ENCODE measurements around the gene FBN3.

The FBN3 gene

GRCh38 chr19:8147582-8147978 lies 1.8 kb downstream of the FBN3 start:
- ChIA-PET POLR2A (no interaction called here), CTCF (no interaction called here)
- H3K4me1 ChIP-seq (ENCODE audit: control insufficient read depth, insufficient read depth, low read length), result no peaks in the 10 kb centered on the region
- H3K4me3 ChIP-seq (ENCODE audit: low read depth, low read length), result no peak overlapping the region
- TF ChIP-seq TCF7L2 (IDR thresholded peaks at IDR 0.05; ENCODE audit: borderline replicate concordance, low read depth, low read length) (no peak), EGR2 (tag by site-specific recombination; IDR thresholded peaks at IDR 0.05; ENCODE audit: low read depth) (peak; percentile 21; the same call in 1 of the 2 replicates)
- H3K9me3 ChIP-seq (ENCODE audit: control insufficient read depth, insufficient read depth, low read depth, low read length), result no peaks in the 10 kb centered on the region
- no peak overlapping the region for H3K27ac ChIP-seq (ENCODE audit: extremely low read depth, low read depth, low read length)
- no peaks in the 10 kb centered on the region for H3K36me3 ChIP-seq (ENCODE audit: control insufficient read depth in 2 of 2, insufficient read depth in 1 of 2, low read length in 2 of 2)

DNA sequence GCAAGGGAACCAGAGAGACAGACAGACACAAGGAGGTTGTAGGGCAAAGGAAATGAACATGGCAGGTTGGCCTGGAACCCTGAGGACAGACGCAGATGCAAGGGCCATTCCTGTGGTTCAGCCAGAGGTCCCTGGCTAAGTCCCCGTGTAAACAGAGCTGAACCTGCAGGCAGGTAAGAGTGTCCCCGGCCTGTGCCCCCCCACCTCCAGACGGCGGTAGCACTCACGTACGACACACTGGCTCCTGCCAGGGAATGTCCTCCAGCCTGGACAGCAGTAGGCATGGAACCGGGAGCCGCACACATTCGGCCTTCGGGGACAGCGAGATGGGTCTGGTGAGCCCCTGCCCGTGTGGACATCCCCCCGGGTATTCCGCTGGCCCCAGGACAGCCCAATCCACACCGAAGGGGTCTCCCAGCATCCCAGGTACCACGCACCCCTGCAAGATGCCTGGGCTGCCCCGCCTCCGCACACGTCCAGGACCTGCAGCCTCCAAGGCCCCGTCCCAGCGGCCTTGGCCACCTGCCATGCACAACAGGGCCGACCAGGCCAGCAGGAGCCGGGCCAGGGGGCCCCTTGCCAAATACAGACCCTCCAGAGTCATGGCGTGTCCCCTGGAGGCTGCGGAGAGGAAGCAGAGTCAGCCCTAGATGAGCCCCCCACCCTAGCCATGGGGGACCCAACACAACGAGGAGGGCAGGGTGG lies 2.4 kb downstream of the FBN3 start:
- ChIA-PET CTCF (interaction anchor here (0.6 kb wide), 1 partner anchor 10 kb away, joined by 3 read pairs; no protein-coding TSS in a partner anchor), POLR2A (no interaction called here)
- TF ChIP-seq KLF9 (tag by site-specific recombination; IDR thresholded peaks at IDR 0.05; ENCODE audit: low read depth) (no peak), ZIC2 (tag by site-specific recombination; IDR thresholded peaks at IDR 0.05) (peak; percentile 34; the same call in 1 of the 2 replicates)
- no peak overlapping the region for H3K4me3 ChIP-seq (ENCODE audit: low read depth, low read length)
- no peaks in the 10 kb centered on the region for H3K4me1 ChIP-seq (ENCODE audit: control insufficient read depth, insufficient read depth, low read length)
- no peaks in the 10 kb centered on the region for H3K9me3 ChIP-seq (ENCODE audit: control insufficient read depth, insufficient read depth, low read depth, low read length)
- H3K36me3 ChIP-seq (ENCODE audit: control insufficient read depth in 2 of 2, insufficient read depth in 1 of 2, low read length in 2 of 2), result no peaks in the 10 kb centered on the region
- no peak overlapping the region for H3K27ac ChIP-seq (ENCODE audit: extremely low read depth, low read depth, low read length)

GRCh38 chr19:8144273-8144995 lies 5.0 kb downstream of the FBN3 start:
- ChIA-PET CTCF (interaction anchor here (0.6 kb wide), 1 partner anchor 116 kb away, joined by 3 read pairs; no protein-coding TSS in a partner anchor), POLR2A (interaction anchor here (0.6 kb wide), 1 partner anchor 10 kb away, joined by 4 read pairs; no protein-coding TSS in a partner anchor)
- Histone ChIP-seq H3K27ac (ENCODE audit: extremely low read depth, low read depth, low read length) (no peak overlapping the region), H3K4me1 (ENCODE audit: control insufficient read depth, insufficient read depth, low read length) (no peaks in the 10 kb centered on the region), H3K36me3 (ENCODE audit: control insufficient read depth in 2 of 2, insufficient read depth in 1 of 2, low read length in 2 of 2) (no peaks in the 10 kb centered on the region), H3K9me3 (ENCODE audit: control insufficient read depth, insufficient read depth, low read depth, low read length) (no peaks in the 10 kb centered on the region), H3K4me3 (ENCODE audit: low read depth, low read length) (no peak overlapping the region)
- no peak for TF ChIP-seq KLF8 (tag by site-specific recombination; IDR thresholded peaks at IDR 0.05)
- TF ChIP-seq AEBP2 (tag by site-specific recombination; IDR thresholded peaks at IDR 0.05; ENCODE audit: borderline replicate concordance), result no peak
- no peak for TF ChIP-seq ZFP69B (tag by site-specific recombination; IDR thresholded peaks at IDR 0.05)
- TF ChIP-seq, protein P1, sequence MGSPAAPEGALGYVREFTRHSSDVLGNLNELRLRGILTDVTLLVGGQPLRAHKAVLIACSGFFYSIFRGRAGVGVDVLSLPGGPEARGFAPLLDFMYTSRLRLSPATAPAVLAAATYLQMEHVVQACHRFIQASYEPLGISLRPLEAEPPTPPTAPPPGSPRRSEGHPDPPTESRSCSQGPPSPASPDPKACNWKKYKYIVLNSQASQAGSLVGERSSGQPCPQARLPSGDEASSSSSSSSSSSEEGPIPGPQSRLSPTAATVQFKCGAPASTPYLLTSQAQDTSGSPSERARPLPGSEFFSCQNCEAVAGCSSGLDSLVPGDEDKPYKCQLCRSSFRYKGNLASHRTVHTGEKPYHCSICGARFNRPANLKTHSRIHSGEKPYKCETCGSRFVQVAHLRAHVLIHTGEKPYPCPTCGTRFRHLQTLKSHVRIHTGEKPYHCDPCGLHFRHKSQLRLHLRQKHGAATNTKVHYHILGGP (tag by site-specific recombination; IDR thresholded peaks at IDR 0.05), result no peak
- no peak for TF ChIP-seq SCRT1 (tag by site-specific recombination; IDR thresholded peaks at IDR 0.05; ENCODE audit: borderline replicate concordance)
- TF ChIP-seq ZNF837 (tag by site-specific recombination; IDR thresholded peaks at IDR 0.05), result no peak
- TF ChIP-seq ZNF112 (tag by site-specific recombination; IDR thresholded peaks at IDR 0.05), result no peak
- TF ChIP-seq, protein P2, sequence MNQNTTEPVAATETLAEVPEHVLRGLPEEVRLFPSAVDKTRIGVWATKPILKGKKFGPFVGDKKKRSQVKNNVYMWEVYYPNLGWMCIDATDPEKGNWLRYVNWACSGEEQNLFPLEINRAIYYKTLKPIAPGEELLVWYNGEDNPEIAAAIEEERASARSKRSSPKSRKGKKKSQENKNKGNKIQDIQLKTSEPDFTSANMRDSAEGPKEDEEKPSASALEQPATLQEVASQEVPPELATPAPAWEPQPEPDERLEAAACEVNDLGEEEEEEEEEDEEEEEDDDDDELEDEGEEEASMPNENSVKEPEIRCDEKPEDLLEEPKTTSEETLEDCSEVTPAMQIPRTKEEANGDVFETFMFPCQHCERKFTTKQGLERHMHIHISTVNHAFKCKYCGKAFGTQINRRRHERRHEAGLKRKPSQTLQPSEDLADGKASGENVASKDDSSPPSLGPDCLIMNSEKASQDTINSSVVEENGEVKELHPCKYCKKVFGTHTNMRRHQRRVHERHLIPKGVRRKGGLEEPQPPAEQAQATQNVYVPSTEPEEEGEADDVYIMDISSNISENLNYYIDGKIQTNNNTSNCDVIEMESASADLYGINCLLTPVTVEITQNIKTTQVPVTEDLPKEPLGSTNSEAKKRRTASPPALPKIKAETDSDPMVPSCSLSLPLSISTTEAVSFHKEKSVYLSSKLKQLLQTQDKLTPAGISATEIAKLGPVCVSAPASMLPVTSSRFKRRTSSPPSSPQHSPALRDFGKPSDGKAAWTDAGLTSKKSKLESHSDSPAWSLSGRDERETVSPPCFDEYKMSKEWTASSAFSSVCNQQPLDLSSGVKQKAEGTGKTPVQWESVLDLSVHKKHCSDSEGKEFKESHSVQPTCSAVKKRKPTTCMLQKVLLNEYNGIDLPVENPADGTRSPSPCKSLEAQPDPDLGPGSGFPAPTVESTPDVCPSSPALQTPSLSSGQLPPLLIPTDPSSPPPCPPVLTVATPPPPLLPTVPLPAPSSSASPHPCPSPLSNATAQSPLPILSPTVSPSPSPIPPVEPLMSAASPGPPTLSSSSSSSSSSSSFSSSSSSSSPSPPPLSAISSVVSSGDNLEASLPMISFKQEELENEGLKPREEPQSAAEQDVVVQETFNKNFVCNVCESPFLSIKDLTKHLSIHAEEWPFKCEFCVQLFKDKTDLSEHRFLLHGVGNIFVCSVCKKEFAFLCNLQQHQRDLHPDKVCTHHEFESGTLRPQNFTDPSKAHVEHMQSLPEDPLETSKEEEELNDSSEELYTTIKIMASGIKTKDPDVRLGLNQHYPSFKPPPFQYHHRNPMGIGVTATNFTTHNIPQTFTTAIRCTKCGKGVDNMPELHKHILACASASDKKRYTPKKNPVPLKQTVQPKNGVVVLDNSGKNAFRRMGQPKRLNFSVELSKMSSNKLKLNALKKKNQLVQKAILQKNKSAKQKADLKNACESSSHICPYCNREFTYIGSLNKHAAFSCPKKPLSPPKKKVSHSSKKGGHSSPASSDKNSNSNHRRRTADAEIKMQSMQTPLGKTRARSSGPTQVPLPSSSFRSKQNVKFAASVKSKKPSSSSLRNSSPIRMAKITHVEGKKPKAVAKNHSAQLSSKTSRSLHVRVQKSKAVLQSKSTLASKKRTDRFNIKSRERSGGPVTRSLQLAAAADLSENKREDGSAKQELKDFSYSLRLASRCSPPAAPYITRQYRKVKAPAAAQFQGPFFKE (tag by site-specific recombination; IDR thresholded peaks at IDR 0.05; ENCODE audit: borderline replicate concordance), result no peak
- no peak for TF ChIP-seq ZBTB10 (tag by site-specific recombination; IDR thresholded peaks at IDR 0.05)
- TF ChIP-seq ZBTB21 (tag by site-specific recombination; IDR thresholded peaks at IDR 0.05), result no peak
- TF ChIP-seq EGR2 (tag by site-specific recombination; IDR thresholded peaks at IDR 0.05; ENCODE audit: low read depth), result no peak

Data from HEK293 (cell line).